DOHH2 (cell line): ENCODE data around the gene SEZ6.

Experiments used
- H3F3A ChIP-seq: fragments of 200-600 bp; sonication (generic), shearing (Covaris generic); 2 replicates; pipeline ENCODE4 v1.6.0; 2016; ENCODE audit warnings: antibody characterized with exemption, mild to moderate bottlenecking; ENCODE audit not compliant: control insufficient read depth, insufficient read depth
- H3K27ac ChIP-seq: fragments of 200-600 bp; sonication (generic); 2 replicates; pipeline ENCODE4 v1.5.1; 2014; ENCODE audit warnings: low read depth, mild to moderate bottlenecking, low read length, moderate library complexity
- H3K27me3 ChIP-seq: fragments of 200-600 bp; sonication (generic); 2 replicates; pipeline ENCODE4 v1.6.1; 2014; ENCODE audit warnings: mild to moderate bottlenecking, low read length, mixed read lengths; ENCODE audit not compliant: control insufficient read depth
- H3K36me3 ChIP-seq: fragments of 200-600 bp; sonication (generic); 2 replicates; pipeline ENCODE4 v1.6.1; 2014; ENCODE audit warnings: mild to moderate bottlenecking, low read length, moderate library complexity, mixed read lengths; ENCODE audit not compliant: control insufficient read depth
- H3K4me1 ChIP-seq: fragments of 200-600 bp; sonication (generic); 2 replicates; pipeline ENCODE4 v1.6.1; 2014; ENCODE audit warnings: mild to moderate bottlenecking, low read length, mixed read lengths; ENCODE audit not compliant: control insufficient read depth
- H3K4me2 ChIP-seq: fragments of 200-600 bp; sonication (generic); 2 replicates; pipeline ENCODE4 v1.6.0; 2014; ENCODE audit warnings: mild to moderate bottlenecking, low read length, moderate library complexity
- H3K4me3 ChIP-seq: fragments of 200-600 bp; sonication (generic); 2 replicates; pipeline ENCODE4 v1.5.1; 2014; ENCODE audit warnings: mild to moderate bottlenecking, low read length, mixed read lengths
- H3K79me2 ChIP-seq: fragments of 200-600 bp; sonication (generic); 2 replicates; pipeline ENCODE4 v1.6.1; 2014; ENCODE audit warnings: mild to moderate bottlenecking, low read length, mixed read lengths; ENCODE audit not compliant: control insufficient read depth
- H3K9me2 ChIP-seq: fragments of 200-600 bp; sonication (generic); replicated peaks from 2 replicates; pipeline ENCODE4 v1.6.1; 2014; ENCODE audit warnings: mild to moderate bottlenecking, low read length, mixed read lengths; ENCODE audit not compliant: control insufficient read depth
- H3K9me3 ChIP-seq: fragments of 200-600 bp; sonication (generic); 2 replicates; pipeline ENCODE4 v1.6.1; 2014; ENCODE audit warnings: antibody characterized with exemption, low read length, mixed read lengths; ENCODE audit not compliant: control insufficient read depth, insufficient read depth
- H4K20me1 ChIP-seq: fragments of 200-600 bp; sonication (generic); 2 replicates; pipeline ENCODE4 v1.6.0; 2014; ENCODE audit warnings: low read depth, mild to moderate bottlenecking, antibody characterized with exemption, low read length, moderate library complexity; ENCODE audit not compliant: control insufficient read depth, insufficient read depth
- CTCF ChIP-seq: fragments of 200-600 bp; sonication (generic); IDR thresholded peaks from one replicate; pipeline ENCODE4 v1.5.1; 2014; ENCODE audit warnings: antibody characterized with exemption, mild to moderate bottlenecking, low read depth, low read length; ENCODE audit not compliant: poor library complexity, severe bottlenecking
- EZH2phosphoT487 ChIP-seq: fragments of 200-600 bp; sonication (generic); IDR thresholded peaks from 2 replicates; pipeline ENCODE4 v1.6.1; 2017; ENCODE audit warnings: borderline replicate concordance, mild to moderate bottlenecking, antibody characterized with exemption, low read length, moderate library complexity, mixed read lengths

SEZ6 gene

GRCh38 chr17:28929787-28930186 lies 76.0 kb downstream of the SEZ6 start:
- H3K4me2 ChIP-seq = no peak overlapping the region
- H3K9me2 ChIP-seq = no peaks in the 10 kb centered on the region
- no peaks in the 10 kb centered on the region for H3K9me3 ChIP-seq
- H3K79me2 ChIP-seq = peaks cover 99% of the 10 kb centered on the region
- peaks cover 17% of the 10 kb centered on the region for H3K4me1 ChIP-seq
- peaks cover 67% of the 10 kb centered on the region for H3K36me3 ChIP-seq
- H3F3A ChIP-seq = peaks cover 2% of the 10 kb centered on the region; the same call in 1 of the 2 replicates
- no peak overlapping the region for H3K4me3 ChIP-seq
- peaks cover 17% of the 10 kb centered on the region for H4K20me1 ChIP-seq
- H3K27ac ChIP-seq = no peak overlapping the region
- TF ChIP-seq CTCF (no peak), EZH2phosphoT487 (no peak)
- no peaks in the 10 kb centered on the region for H3K27me3 ChIP-seq

- no peak for TF ChIP-seq CTCF
- no peak for TF ChIP-seq EZH2phosphoT487
- Histone ChIP-seq H3K27me3 (no peaks in the 10 kb centered on the region), H3K4me2 (no peak overlapping the region), H3F3A (no peaks in the 10 kb centered on the region; the same call in 1 of the 2 replicates), H3K79me2 (peaks cover 91% of the 10 kb centered on the region), H3K36me3 (peaks cover 70% of the 10 kb centered on the region), H3K4me3 (no peak overlapping the region), H3K9me2 (no peaks in the 10 kb centered on the region), H4K20me1 (peaks cover 10% of the 10 kb centered on the region), H3K9me3 (no peaks in the 10 kb centered on the region), H3K27ac (no peak overlapping the region), H3K4me1 (peaks cover 17% of the 10 kb centered on the region)
Measured at GRCh38 chr17:28928061-28928460, 77.8 kb downstream of the SEZ6 start.

- Histone ChIP-seq H3K4me3 (no peak overlapping the region), H3K4me2 (no peak overlapping the region), H3F3A (no peaks in the 10 kb centered on the region; the same call in 1 of the 2 replicates), H3K27ac (no peak overlapping the region), H3K79me2 (peaks cover 78% of the 10 kb centered on the region), H3K4me1 (peaks cover 17% of the 10 kb centered on the region), H3K27me3 (no peaks in the 10 kb centered on the region), H3K9me3 (no peaks in the 10 kb centered on the region), H3K36me3 (peaks cover 71% of the 10 kb centered on the region), H3K9me2 (no peaks in the 10 kb centered on the region), H4K20me1 (peaks cover 10% of the 10 kb centered on the region)
- TF ChIP-seq CTCF (no peak), EZH2phosphoT487 (no peak)
Measured at GRCh38 chr17:28926786-28927185, 79.0 kb downstream of the SEZ6 start.

- Histone ChIP-seq H3K9me2 (no peaks in the 10 kb centered on the region), H3K9me3 (no peaks in the 10 kb centered on the region), H3K79me2 (peaks cover 74% of the 10 kb centered on the region), H3F3A (no peaks in the 10 kb centered on the region; the same call in 1 of the 2 replicates), H3K36me3 (peaks cover 75% of the 10 kb centered on the region), H3K4me2 (no peak overlapping the region), H4K20me1 (peaks cover 10% of the 10 kb centered on the region), H3K4me3 (no peak overlapping the region), H3K27me3 (no peaks in the 10 kb centered on the region), H3K4me1 (peaks cover 17% of the 10 kb centered on the region), H3K27ac (no peak overlapping the region)
- TF ChIP-seq CTCF (no peak), EZH2phosphoT487 (no peak)
Measured at GRCh38 chr17:28926366-28926765, 79.5 kb downstream of the SEZ6 start.
